Naive B cell (primary cell): ENCODE data around the gene PRR9. TPM values are rescaled to one million over a fixed set of nuclear protein-coding genes. Genes with fewer than 3 reads are reported as not detected.
"Not testable (repeated sequence)": the region's sequence is repeated elsewhere in the genome, so short reads cannot be mapped to it uniquely, and the experiment has no call there.

Experiments
- ATAC-seq, 2 donors: fragments of 150-1000 bp; cut with Tn5 transposase; 2 replicates each; pipeline ENCODE4 v1.10.0; 2021; ENCODE audit warnings: low read depth in 2 of 2, mild to moderate bottlenecking in 2 of 2, moderate library complexity in 2 of 2
- DNase-seq: peaks from one replicate; pipeline ENCODE4 v3.0.0; 2022
- H3K27ac Mint-ChIP-seq, 6 donors: one replicate each; pipeline ENCODE4 v1.8.0; 2020 to 2022; ENCODE audit warnings: mild to moderate bottlenecking in 6 of 6, mixed read lengths in 6 of 6, moderate library complexity in 5 of 6, inconsistent platforms in 2 of 6
- H3K27me3 Mint-ChIP-seq, 3 donors: one replicate each; pipeline ENCODE4 v1.8.0; 2021 to 2022; ENCODE audit warnings: mixed read lengths in 3 of 3, mild to moderate bottlenecking in 1 of 3
- H3K36me3 Mint-ChIP-seq, 2 donors: one replicate each; pipeline ENCODE4 v1.8.0; 2020 to 2022; ENCODE audit warnings: mixed read lengths in 2 of 2, inconsistent platforms in 1 of 2, mild to moderate bottlenecking in 1 of 2
- H3K4me1 Mint-ChIP-seq, 3 donors: one replicate each; pipeline ENCODE4 v1.8.0; 2020 to 2022; ENCODE audit warnings: mixed read lengths in 3 of 3, inconsistent platforms in 1 of 3, mild to moderate bottlenecking in 1 of 3, moderate library complexity in 1 of 3
- H3K4me3 Mint-ChIP-seq, 8 donors: one replicate each; pipeline ENCODE4 v1.8.0; 2020 to 2022; ENCODE audit warnings: mild to moderate bottlenecking in 8 of 8, mixed read lengths in 8 of 8, moderate library complexity in 8 of 8, inconsistent platforms in 2 of 8
- H3K9me3 Mint-ChIP-seq, 7 donors: one replicate each; pipeline ENCODE4 v1.8.0; 2020 to 2022; ENCODE audit warnings: mixed read lengths in 7 of 7, mild to moderate bottlenecking in 5 of 7, inconsistent platforms in 2 of 7, moderate library complexity in 1 of 7
- polyA plus RNA-seq, 6 donors: library from polyadenylated mRNA; unstranded; fragments of 300-500 nt; fragmentation: Illumina TruSeq; gene quantifications; one replicate each; pipeline ENCODE4 v1.2.3, GENCODE V29; 2021; ENCODE audit warnings: low read depth in 6 of 6

The PRR9 gene, protein sequence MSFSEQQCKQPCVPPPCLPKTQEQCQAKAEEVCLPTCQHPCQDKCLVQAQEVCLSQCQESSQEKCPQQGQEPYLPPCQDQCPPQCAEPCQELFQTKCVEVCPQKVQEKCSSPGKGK
- not detected for polyA plus RNA-seq

DNA sequence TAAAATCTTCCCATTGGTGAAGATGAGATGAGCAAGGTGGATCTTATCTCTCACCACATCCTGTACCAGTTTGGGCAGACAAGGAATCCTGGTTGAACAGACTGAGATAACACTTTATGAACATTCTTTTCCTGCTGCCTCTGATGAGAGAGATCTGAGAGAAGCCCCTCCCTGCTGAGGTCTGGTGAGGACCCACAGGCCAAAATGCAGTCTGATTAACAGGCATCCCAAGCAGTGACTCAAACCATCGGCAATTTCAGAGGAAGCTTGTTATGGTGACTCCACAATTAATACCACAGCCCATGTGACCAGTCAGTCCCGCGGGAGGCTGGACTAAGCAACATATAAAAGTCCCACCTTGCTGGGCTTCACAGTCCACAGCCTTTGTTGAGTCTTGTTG, at the start of gene PRR9:
TSS of gene PRR9 (plus strand) at position 373 of the 400 bp plus-strand sequence. CDS start 561 bp downstream, outside the sequence.
- DNase-seq (no peak), ATAC-seq (no peak)
- Mint-ChIP-seq H3K4me3 (peak within 1 kb of the TSS in 1 of 8 donors; percentile 31), H3K9me3 (peaks cover 0 to 1% (median 0%) of the 10 kb centered on the region in 7 donors), H3K4me1 (no peaks in the 10 kb centered on the region), H3K36me3 (no peaks in the 10 kb centered on the region), H3K27ac (no peak within 1 kb of the TSS), H3K27me3 (peaks cover 24 to 50% (median 48%) of the 10 kb centered on the region in 3 donors)

DNA sequence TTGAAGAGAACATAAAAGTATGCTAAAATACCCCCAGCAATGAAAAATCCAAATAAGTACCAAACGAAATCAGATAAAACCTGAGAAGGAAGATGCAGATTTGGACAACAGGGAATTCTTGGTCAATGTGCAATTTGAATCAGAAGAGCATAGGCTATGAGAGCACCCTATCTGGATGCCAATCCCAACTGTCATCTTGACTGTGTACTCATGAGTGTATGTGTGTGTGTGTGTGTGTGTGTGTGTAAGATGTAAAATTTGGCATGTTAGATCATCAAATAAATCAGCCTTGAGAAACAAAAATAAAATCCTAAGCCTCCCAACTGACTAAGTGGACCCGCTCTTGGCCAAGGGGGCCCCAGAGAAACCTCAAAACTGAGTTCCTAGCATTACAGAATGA, 48.7 kb upstream of the PRR9 start:
- no peaks in the 10 kb centered on the region for H3K4me1 Mint-ChIP-seq
- peaks cover 29 to 40% (median 39%) of the 10 kb centered on the region in 3 donors for H3K27me3 Mint-ChIP-seq
- no peak overlapping the region for H3K27ac Mint-ChIP-seq
- DNase-seq (no peak), ATAC-seq (no peak)
- no peaks in the 10 kb centered on the region for H3K36me3 Mint-ChIP-seq
- H3K4me3 Mint-ChIP-seq: no peak overlapping the region
- H3K9me3 Mint-ChIP-seq: peaks cover 0 to 2% (median 0%) of the 10 kb centered on the region in 7 donors

DNA sequence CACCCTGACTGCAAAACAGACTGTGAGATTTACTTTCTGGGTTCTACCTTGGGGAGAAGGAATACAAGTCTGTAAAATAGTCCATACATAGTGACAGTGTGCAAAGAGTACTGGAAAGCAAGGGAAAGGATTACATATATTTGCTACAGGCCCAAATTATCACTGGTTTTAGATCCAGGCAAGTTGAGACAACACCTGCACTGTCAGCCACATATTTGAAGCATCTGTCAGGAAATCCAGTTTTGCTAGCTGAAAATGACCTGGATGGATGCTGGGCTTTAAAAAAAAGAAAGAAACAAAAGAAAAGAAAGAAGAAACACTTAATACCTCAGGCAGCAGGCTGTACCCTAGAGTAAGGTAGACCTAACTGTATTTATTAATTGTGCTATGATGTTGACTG, 42.8 kb upstream of the PRR9 start:
- Mint-ChIP-seq H3K27ac (no peak overlapping the region), H3K9me3 (peaks cover 0 to 3% (median 0%) of the 10 kb centered on the region in 7 donors), H3K4me3 (no peak overlapping the region), H3K27me3 (peaks cover 9 to 18% (median 11%) of the 10 kb centered on the region in 3 donors), H3K36me3 (no peaks in the 10 kb centered on the region), H3K4me1 (no peaks in the 10 kb centered on the region)
- no peak for ATAC-seq
- DNase-seq: no peak

DNA sequence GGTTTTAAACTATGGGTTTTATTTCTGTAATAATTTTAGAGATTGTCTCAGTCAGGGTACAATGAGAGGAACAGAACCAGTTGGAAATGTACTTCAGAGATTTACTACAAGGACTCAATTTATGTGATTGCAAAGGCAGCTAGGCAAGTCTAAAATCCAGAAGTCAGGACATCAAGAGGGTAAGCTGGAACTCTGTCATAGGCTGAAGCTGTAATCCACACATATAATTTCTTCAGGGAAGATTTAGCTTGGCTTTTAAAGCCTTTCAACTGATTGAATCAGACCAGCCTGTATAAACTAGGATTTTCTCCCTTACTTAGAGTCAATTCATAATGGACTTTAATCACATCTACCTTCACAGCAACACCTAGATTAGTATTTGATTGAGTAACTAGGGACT, 38.5 kb upstream of the PRR9 start:
- peaks cover 4 to 16% (median 10%) of the 10 kb centered on the region in 3 donors for H3K27me3 Mint-ChIP-seq
- H3K27ac Mint-ChIP-seq: no peak overlapping the region
- ATAC-seq (no peak), DNase-seq (no peak)
- H3K4me3 Mint-ChIP-seq: no peak overlapping the region
- H3K9me3 Mint-ChIP-seq: peaks cover 0 to 11% (median 3%) of the 10 kb centered on the region in 7 donors
- no peaks in the 10 kb centered on the region for H3K36me3 Mint-ChIP-seq
- no peaks in the 10 kb centered on the region for H3K4me1 Mint-ChIP-seq

DNA sequence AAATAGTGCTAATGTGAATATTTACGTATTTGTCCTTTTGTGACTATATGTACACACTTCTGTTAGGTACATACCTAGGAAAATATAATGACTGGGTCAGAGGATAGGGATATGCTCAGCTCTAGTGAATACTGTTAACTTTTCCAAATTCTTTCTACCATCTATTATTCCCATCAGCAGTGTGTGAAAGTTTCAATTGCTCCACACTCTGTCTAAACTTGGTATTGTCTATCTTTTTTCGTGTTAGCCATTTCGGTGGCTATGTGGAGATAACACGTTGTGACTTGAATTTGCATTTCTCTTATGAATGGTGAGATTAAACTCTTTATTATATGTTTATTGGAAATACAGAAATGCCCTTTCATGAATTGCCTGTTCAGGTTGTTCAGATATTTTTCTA, 36.8 kb upstream of the PRR9 start:
- ATAC-seq (no peak), DNase-seq (no peak)
- Mint-ChIP-seq H3K27ac (no peak overlapping the region), H3K27me3 (peaks cover 14 to 21% (median 20%) of the 10 kb centered on the region in 3 donors), H3K4me3 (no peak overlapping the region), H3K9me3 (peaks cover 3 to 20% (median 16%) of the 10 kb centered on the region in 7 donors), H3K36me3 (peaks cover 0 to 4% of the 10 kb centered on the region in 2 donors), H3K4me1 (no peaks in the 10 kb centered on the region)

DNA sequence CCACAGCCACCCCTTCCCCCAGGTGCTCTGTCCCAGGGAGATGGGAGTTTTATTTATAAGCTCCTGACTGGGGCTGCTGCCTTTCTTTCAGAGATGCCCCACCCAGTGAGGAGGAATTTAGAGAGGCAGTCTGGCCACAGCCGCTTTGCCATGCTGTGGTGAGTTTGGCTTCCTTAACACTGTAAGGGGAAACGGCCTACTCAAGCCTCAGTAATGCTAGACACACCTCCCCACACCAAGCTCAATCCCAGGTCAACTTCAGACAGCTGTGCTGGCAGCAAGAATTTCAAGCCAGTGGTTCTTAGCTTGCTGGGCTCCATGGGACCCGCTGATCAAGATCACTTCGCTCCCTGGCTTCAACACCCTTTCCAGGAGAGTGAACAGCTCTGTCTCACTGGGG, 29.1 kb upstream of the PRR9 start:
- Mint-ChIP-seq H3K9me3 (peaks cover 6 to 33% (median 22%) of the 10 kb centered on the region in 7 donors), H3K27me3 (peaks cover 60 to 67% (median 63%) of the 10 kb centered on the region in 3 donors), H3K36me3 (peaks cover 0 to 13% of the 10 kb centered on the region in 2 donors)
- not testable (repeated sequence) for H3K4me3 Mint-ChIP-seq, DNase-seq, ATAC-seq, H3K4me1 Mint-ChIP-seq, H3K27ac Mint-ChIP-seq

DNA sequence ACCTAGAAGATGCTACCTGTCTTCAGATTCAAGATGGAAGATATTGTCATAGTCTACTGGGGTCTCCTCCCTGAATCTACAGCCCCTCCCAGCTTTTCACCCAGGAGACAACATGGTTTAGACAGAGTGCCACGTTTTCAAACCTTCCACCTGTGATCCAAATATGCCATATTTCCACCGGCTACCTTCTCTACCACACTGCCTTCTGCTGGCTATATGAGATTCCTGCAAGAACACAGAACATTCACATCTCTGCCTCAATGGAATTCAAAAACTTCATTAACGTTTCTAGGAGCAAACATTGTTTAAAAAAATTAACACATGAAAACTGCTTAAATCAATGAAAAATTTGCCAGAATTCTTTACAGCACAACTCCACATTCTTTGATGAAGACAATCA, 27.0 kb upstream of the PRR9 start:
- Mint-ChIP-seq H3K4me3 (no peak overlapping the region), H3K27me3 (peaks cover 66 to 85% (median 76%) of the 10 kb centered on the region in 3 donors), H3K27ac (no peak overlapping the region), H3K36me3 (peaks cover 0 to 11% of the 10 kb centered on the region in 2 donors), H3K4me1 (no peaks in the 10 kb centered on the region), H3K9me3 (peaks cover 5 to 19% (median 13%) of the 10 kb centered on the region in 7 donors)
- no peak for ATAC-seq
- DNase-seq: no peak

DNA sequence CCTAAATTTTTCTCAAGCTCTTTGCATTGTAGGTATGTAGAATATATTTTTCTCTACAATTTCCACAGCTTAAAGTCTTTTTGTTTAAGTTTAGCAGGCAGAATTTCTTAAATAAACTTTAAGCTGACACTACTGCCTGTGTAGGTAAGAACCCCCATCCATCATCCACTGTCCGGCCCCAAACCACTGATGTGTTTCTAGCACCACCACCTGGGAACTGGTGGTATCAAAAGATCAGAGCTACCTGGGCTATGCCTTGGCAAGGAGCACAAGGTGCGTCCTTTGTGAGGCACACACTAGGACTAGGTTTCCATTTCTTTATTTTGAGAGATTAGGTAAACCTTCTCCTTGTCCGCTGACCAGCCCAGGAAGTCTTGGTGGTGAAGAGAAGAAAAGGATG, 24.7 kb upstream of the PRR9 start:
- DNase-seq: no peak
- ATAC-seq: no peak
- H3K4me1 Mint-ChIP-seq: no peaks in the 10 kb centered on the region
- H3K36me3 Mint-ChIP-seq: no peaks in the 10 kb centered on the region
- peaks cover 0 to 3% (median 0%) of the 10 kb centered on the region in 7 donors for H3K9me3 Mint-ChIP-seq
- H3K4me3 Mint-ChIP-seq: no peak overlapping the region
- peaks cover 57 to 81% (median 69%) of the 10 kb centered on the region in 3 donors for H3K27me3 Mint-ChIP-seq
- H3K27ac Mint-ChIP-seq: no peak overlapping the region

DNA sequence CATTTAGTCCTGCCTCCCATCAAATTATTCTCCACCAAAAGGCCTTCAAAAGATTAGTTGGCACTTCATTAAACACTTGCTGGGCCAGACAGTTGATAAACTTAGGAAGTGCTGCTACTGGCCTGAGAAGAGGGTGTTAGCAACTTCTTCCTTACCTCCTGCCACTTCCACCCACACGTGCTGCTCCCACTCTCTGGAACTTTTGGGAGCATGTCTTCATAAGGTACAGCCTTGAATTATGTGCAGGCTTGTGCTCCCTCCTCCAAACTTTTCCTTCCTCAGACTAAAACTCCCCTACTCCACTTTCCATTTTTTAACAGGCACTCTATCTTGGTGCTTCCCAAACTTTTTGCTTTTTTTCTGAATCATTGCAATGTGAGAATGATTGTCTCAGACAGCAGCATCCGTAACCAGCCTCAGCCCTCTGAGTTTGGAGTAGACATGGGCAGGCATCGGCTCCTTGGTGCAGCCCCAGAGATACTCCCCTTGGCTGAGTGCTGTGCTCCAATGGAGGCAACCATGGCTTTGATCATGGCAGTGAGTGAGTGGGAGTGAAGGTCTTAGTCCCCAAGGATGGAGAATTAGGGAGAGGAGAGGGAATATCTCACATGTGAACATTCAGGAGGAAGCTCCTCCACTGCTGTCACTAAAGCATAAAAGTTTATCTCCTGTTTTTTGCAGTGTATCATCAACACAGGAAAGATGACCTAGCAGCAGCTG, 22.9 kb upstream of the PRR9 start:
- no peak for ATAC-seq
- Mint-ChIP-seq H3K36me3 (no peaks in the 10 kb centered on the region), H3K27ac (no peak overlapping the region), H3K9me3 (peaks cover 0 to 3% (median 0%) of the 10 kb centered on the region in 7 donors), H3K4me1 (no peaks in the 10 kb centered on the region), H3K4me3 (no peak overlapping the region), H3K27me3 (peaks cover 68 to 91% (median 70%) of the 10 kb centered on the region in 3 donors)
- no peak for DNase-seq

DNA sequence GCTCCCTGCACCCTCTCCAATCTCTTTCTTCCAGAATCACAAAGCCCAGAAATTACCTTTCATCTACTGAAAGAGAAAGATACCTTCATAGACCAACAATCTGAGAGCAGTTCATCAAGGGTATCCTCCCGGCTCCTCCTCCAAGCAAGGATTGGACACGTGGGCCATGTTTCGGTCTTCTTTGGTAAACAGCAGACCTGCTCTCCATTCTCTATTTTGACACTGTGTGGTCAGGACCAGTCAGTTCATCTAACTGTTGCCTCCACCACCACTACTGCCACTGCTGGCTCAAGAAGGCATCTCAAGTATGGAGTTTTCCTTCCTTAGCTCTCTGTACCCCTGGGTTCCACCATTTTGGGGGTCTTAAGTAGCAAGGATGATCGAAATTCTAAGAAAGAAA, 22.2 kb upstream of the PRR9 start:
- Mint-ChIP-seq H3K36me3 (no peaks in the 10 kb centered on the region), H3K4me1 (no peaks in the 10 kb centered on the region), H3K27ac (no peak overlapping the region), H3K27me3 (peaks cover 67 to 91% (median 67%) of the 10 kb centered on the region in 3 donors), H3K9me3 (peaks cover 0 to 3% (median 0%) of the 10 kb centered on the region in 7 donors), H3K4me3 (no peak overlapping the region)
- DNase-seq (no peak), ATAC-seq (no peak)

DNA sequence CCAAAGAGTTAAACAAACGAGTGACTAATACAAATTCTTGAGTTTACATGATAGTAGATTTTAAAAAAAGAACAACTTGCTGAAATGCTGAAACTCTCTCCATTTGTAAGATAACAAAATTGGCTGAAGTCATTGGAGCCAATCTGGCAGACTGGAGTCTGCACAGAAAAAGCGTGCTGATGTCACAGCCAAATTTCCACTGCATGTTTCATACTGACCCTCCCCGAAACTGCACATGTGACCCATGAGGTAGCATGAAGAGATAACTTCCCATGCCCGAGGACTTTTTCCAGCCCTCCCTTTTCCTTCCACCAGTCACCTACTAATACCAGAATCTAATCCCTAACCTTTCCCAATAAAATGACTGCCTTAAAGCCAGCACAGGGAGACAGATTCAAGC, 15.4 kb upstream of the PRR9 start:
- Mint-ChIP-seq H3K36me3 (no peaks in the 10 kb centered on the region), H3K4me3 (no peak overlapping the region), H3K27ac (no peak overlapping the region), H3K4me1 (no peaks in the 10 kb centered on the region), H3K9me3 (no peaks in the 10 kb centered on the region), H3K27me3 (peaks cover 44 to 59% (median 48%) of the 10 kb centered on the region in 3 donors)
- ATAC-seq (no peak), DNase-seq (no peak)

DNA sequence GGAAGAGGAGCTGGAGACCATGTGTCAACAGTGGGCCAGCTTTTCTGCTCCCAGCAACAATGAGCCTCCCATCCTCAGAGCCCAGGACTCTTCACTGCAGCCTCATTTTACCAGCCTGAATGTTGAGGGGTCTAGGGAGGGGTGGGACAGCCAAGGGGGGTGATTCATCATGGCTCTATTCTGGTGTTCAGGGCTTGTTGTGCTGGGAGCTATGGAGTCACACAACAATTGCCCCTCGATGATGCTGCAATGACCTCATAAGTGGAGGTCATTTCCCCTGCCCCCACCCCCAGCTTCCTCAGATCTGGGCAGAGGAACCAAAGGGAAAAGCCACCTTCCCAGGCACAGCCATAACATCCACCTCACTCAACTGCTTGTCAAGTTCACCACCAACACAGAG, 14.3 kb upstream of the PRR9 start, which contains the start of gene LELP1:
TSS of gene LELP1 (plus strand) at position 301 of the 400 bp plus-strand sequence. CDS start 1,278 bp downstream, outside the sequence.
- no peak for ATAC-seq
- no peaks in the 10 kb centered on the region for H3K36me3 Mint-ChIP-seq
- peak within 1 kb of the TSS in 1 of 6 donors; percentile 18 for H3K27ac Mint-ChIP-seq
- no peaks in the 10 kb centered on the region for H3K4me1 Mint-ChIP-seq
- H3K9me3 Mint-ChIP-seq: no peaks in the 10 kb centered on the region
- DNase-seq: no peak
- H3K27me3 Mint-ChIP-seq: peaks cover 43 to 53% (median 44%) of the 10 kb centered on the region in 3 donors
- no peak within 1 kb of the TSS for H3K4me3 Mint-ChIP-seq

DNA sequence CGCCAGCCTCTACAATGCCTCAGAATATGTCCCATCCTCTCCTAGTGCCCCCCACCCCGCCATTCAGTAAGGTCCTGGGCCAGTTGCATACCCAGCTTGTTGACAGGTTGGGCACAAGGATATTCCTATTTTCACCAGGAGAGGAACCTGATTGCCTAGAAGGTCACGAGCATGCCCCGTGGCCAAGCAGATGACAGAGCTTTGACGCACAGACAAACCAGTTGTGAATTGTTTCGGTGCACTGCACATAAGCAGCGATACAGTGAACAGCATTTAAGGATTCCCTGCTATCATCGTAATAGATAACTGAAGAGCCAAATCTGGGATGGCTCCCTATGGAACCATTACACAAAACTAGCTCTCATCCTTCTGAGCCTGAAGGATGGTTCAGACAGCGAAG, 10.8 kb upstream of the PRR9 start:
- Mint-ChIP-seq H3K36me3 (no peaks in the 10 kb centered on the region), H3K27ac (no peak overlapping the region), H3K27me3 (peaks cover 32 to 40% (median 38%) of the 10 kb centered on the region in 3 donors), H3K4me3 (no peak overlapping the region), H3K4me1 (no peaks in the 10 kb centered on the region), H3K9me3 (peaks cover 0 to 1% (median 0%) of the 10 kb centered on the region in 7 donors)
- ATAC-seq: no peak
- no peak for DNase-seq

DNA sequence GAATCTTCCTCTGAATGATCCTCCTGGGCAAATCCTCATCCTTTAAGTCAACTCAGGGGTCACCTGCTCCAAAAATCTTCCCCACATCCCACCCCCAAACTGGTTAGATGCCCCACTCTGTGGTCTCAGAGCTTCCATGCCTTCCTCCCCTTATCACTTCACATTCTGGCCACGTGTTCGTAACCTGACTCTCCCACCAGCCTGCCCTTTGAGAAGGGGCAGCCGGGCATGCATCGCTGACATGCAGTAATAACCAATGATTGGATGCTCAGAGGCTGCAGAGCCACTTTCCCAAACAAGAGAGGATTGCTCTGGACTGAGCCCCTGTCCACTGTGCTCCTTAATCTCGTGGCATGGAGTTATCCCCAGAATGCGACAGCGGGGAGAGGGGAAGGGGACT, 7.2 kb upstream of the PRR9 start:
- Mint-ChIP-seq H3K4me1 (no peaks in the 10 kb centered on the region), H3K4me3 (no peak overlapping the region), H3K27me3 (peaks cover 32 to 50% (median 34%) of the 10 kb centered on the region in 3 donors), H3K9me3 (peaks cover 0 to 2% (median 0%) of the 10 kb centered on the region in 7 donors), H3K27ac (no peak overlapping the region), H3K36me3 (no peaks in the 10 kb centered on the region)
- DNase-seq (no peak), ATAC-seq (no peak)
